NB4 (cell line): ENCODE data around the gene TMEM82.

Source experiments
- DNase-seq: peaks from one replicate; pipeline ENCODE4 v3.0.0; 2010; ENCODE audit warnings: low read depth
- H3K4me3 ChIP-seq: one replicate; pipeline ENCODE4 v1.5.1; 2011; ENCODE audit warnings: mild to moderate bottlenecking, low read depth, low read length, moderate library complexity
- MYC ChIP-seq: IDR thresholded peaks from 2 replicates; pipeline ENCODE4 v1.6.1; 2011; ENCODE audit warnings: low read depth, low read length
- POLR2A ChIP-seq: IDR thresholded peaks from 2 replicates; pipeline ENCODE4 v1.6.1; 2011; ENCODE audit warnings: mild to moderate bottlenecking; ENCODE audit not compliant: insufficient read length; ENCODE audit errors: extremely low read depth
- TF ChIP-seq, protein P1 (sequence below): IDR thresholded peaks from one replicate; pipeline ENCODE4 v1.5.1; 2012; ENCODE audit warnings: low read depth, low read length
- TF ChIP-seq, protein P2 (sequence below): IDR thresholded peaks from 2 replicates; pipeline ENCODE4 v1.6.1; 2011; ENCODE audit warnings: low read depth, low read length

Gene TMEM82

DNA sequence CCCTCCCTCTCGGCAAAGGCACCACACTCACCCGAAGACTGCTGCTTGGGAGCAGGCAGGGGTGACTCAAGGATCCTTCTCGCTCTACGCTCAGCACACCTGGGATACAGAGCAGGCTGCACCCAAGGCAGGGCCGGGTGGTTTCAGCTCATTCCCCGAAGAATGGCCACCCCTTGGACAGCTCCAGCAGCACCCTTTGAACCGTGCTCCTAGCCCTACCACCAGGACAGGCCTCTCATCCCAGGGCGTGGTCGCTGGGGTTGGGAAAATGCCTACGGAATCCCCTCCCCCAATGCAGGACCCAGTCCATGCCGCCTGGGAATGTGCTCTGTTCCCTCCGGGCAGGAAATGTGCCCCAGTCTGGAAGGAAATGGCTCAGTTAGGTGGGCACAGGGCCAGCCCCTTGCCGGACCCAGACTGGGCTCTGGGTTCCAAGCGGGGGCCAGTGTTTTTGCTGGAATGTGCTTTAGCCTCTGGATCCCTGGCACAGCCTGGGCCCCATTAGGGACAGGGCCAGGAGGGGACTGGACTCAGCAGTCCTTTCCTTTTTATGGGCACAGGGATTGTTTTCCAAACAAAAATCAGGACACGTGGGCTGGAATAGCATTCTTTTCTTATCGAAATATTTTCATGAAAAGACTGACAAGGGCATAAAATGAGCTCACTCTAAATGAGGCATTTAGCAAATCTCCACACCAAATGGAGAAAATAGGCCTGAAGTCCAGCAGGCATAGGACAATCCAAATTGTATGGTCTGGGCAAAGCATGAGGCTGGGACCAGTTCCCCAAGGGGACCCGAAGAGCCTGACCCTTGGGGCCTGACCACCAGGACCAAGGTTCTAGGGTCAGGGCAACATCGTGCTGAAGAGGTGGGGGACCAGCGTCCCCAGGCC lies 7.3 kb downstream of the TMEM82 start:
- DNase-seq: no peak

DNA sequence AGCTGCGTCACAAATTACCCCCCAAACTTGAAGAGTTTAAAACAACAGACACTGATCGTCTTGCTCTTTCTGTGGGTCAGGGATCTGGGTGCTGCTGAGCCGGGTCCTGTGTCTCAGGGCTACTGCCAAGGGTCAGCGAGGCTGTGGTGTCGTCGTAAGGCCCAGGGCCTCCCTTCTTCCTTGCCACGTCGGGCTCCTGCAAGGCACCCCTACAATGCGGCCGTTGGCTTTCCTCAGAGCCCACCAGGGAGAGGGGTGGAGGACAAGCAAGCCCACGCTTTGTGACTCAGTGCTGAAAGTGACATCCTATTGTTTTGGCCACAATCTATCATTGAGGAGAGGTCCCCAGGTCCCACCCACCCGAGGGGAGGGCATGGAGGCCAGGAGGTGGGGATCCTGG lies 8.6 kb downstream of the TMEM82 start:
- TF ChIP-seq, protein P1, sequence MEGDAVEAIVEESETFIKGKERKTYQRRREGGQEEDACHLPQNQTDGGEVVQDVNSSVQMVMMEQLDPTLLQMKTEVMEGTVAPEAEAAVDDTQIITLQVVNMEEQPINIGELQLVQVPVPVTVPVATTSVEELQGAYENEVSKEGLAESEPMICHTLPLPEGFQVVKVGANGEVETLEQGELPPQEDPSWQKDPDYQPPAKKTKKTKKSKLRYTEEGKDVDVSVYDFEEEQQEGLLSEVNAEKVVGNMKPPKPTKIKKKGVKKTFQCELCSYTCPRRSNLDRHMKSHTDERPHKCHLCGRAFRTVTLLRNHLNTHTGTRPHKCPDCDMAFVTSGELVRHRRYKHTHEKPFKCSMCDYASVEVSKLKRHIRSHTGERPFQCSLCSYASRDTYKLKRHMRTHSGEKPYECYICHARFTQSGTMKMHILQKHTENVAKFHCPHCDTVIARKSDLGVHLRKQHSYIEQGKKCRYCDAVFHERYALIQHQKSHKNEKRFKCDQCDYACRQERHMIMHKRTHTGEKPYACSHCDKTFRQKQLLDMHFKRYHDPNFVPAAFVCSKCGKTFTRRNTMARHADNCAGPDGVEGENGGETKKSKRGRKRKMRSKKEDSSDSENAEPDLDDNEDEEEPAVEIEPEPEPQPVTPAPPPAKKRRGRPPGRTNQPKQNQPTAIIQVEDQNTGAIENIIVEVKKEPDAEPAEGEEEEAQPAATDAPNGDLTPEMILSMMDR: no peak
- TF ChIP-seq, protein P2, sequence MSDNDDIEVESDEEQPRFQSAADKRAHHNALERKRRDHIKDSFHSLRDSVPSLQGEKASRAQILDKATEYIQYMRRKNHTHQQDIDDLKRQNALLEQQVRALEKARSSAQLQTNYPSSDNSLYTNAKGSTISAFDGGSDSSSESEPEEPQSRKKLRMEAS: no peak
- TF ChIP-seq POLR2A (no peak), MYC (no peak)
- DNase-seq: no peak
- H3K4me3 ChIP-seq: no peak overlapping the region

More for the DNA sequence above, 7.3 kb downstream of the TMEM82 start:
- no peak for TF ChIP-seq POLR2A
- TF ChIP-seq, protein P2: no peak
- TF ChIP-seq, protein P1: no peak
- no peak for TF ChIP-seq MYC
- H3K4me3 ChIP-seq: no peak overlapping the region

DNA sequence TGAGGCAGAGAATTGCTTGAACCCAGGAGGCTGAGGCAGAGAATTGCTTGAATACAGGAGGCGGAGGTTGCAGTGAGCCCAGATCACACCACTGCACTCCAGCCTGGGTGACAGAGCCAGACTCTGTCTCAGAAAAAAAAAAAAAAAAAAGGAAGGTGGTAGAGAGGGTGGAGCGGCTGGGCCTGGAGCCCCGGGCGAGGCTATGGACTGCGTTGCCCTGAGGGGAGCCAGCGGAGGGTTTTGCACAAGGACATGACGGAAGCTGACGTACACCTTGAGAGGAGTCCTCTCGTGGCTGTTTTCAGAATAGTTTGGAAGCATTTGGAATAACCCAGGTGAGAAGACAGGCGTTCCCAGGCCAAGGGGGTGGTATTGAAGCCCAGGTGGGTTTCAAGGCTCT lies 9.4 kb downstream of the TMEM82 start:
- DNase-seq: no peak
- TF ChIP-seq POLR2A (no peak), MYC (no peak)
- TF ChIP-seq, protein P2: no peak
- TF ChIP-seq, protein P1: no peak
- no peak overlapping the region for H3K4me3 ChIP-seq

DNA sequence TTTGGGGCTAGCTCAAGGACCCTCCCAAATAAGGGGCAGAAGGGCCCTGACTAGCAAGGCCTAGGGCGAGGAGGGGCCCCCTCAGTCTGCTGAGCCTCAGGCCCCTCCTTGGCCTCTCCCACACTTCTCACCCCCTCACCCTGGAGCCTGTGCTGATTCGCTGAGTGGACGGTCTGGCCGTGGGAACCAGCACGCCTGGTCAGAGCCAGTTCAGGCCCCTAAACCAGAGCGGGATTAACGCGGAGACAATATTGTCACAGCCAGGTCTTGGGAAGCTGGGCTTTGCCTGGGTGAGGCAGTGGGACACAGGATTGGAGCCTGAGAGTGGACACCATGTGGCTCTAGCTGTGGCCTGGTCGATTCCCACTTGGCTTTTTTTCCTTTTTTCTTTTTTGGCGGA lies 11.5 kb downstream of the TMEM82 start:
- no peak for DNase-seq
- H3K4me3 ChIP-seq: no peak overlapping the region
- TF ChIP-seq, protein P1: no peak
- TF ChIP-seq MYC: no peak
- TF ChIP-seq, protein P2: no peak
- no peak for TF ChIP-seq POLR2A

DNA sequence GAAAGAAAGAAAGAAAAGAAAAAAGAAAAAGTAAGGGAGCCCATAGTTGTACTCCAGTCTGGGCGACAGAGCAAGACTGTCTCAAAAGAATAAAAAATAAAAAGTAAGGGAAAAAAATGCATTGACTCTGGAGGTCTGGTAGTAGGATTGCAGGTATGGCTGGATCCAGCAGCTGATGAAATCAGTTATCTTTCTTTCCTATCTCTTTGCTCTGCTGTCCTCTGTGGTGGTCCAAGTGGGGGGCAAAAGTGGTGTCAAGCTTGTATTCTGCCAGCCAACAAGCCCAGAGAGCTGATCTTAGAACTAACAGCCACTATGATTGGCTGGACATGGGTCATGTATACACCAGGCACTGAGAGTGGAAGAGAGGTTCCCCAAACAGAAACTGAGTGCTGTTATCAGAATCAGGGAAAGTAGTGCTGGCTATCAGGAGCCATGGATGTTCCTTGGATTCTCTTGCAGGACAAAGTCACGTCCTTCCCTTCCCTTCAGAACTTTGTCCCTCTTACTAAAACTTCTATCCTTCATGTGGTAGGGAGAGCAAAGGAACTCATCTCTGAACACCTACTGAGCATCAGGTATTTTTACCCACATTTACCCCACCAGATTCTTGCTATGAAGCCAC lies 12.8 kb downstream of the TMEM82 start:
- TF ChIP-seq, protein P1: no peak
- TF ChIP-seq, protein P2: no peak
- TF ChIP-seq POLR2A: no peak
- no peak for TF ChIP-seq MYC
- no peak for DNase-seq
- H3K4me3 ChIP-seq: no peak overlapping the region
